Stimulated activated effector memory CD8-positive, alpha-beta T cell treated with anti-CD3 and anti-CD28 coated beads, Interleukin-12 subunit alpha, Interleukin-12 subunit beta, amount 100 ng/mL, for 72 hours (primary cell): ENCODE measurements around the gene CBR1.

Source experiments
- ATAC-seq: fragments of 150-1000 bp; cut with Tn5 transposase; 2 replicates; pipeline ENCODE4 v1.10.0; 2021
- DNase-seq, 2 donors: peaks; one replicate each; pipeline ENCODE4 v3.0.0; 2021 to 2022; ENCODE audit warnings: low spot score in 2 of 2
- H3K27ac Mint-ChIP-seq: one replicate; pipeline ENCODE4 v1.8.0; 2022; ENCODE audit warnings: mild to moderate bottlenecking, mixed read lengths
- H3K36me3 Mint-ChIP-seq: one replicate; pipeline ENCODE4 v1.8.0; 2022; ENCODE audit warnings: mild to moderate bottlenecking, mixed read lengths
- H3K4me1 Mint-ChIP-seq: one replicate; pipeline ENCODE4 v1.8.0; 2022; ENCODE audit warnings: mixed read lengths
- H3K4me3 Mint-ChIP-seq: one replicate; pipeline ENCODE4 v1.8.0; 2022; ENCODE audit warnings: mild to moderate bottlenecking, mixed read lengths
- H3K9me3 Mint-ChIP-seq: one replicate; pipeline ENCODE4 v1.8.0; 2022; ENCODE audit warnings: mixed read lengths

Gene CBR1

DNA sequence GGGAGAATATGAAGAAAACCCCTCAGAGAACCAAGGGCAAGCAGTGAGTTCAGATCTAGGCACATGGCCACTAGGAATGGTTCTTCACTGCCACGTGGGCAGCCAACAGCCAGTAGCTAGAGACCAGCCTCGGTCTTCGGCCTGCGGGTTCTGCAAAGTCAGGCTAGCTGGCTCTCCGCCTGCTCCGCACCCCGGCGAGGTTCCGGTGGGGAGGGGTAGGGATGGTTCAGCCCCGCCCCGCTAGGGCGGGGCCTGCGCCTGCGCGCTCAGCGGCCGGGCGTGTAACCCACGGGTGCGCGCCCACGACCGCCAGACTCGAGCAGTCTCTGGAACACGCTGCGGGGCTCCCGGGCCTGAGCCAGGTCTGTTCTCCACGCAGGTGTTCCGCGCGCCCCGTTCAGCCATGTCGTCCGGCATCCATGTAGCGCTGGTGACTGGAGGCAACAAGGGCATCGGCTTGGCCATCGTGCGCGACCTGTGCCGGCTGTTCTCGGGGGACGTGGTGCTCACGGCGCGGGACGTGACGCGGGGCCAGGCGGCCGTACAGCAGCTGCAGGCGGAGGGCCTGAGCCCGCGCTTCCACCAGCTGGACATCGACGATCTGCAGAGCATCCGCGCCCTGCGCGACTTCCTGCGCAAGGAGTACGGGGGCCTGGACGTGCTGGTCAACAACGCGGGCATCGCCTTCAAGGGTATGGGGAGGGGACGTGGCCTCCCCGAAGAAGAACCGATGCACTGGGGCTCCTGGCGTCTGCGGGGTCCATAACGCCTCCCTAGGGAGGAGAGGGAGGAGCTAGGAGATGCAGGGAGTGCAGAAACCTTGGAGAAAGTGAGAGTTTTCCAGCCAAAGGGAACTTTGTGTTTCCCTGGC, at the start of gene CBR1:
CBR1 (plus strand) TSS at position 312 of the 871 bp plus-strand sequence; CDS start at position 404, 92 bp downstream.
- peaks cover 3% of the 10 kb centered on the region for H3K9me3 Mint-ChIP-seq
- peaks cover 15% of the 10 kb centered on the region for H3K36me3 Mint-ChIP-seq
- peaks cover 44% of the 10 kb centered on the region for H3K4me1 Mint-ChIP-seq
- peak; percentile 78 to 92 for DNase-seq
- H3K27ac Mint-ChIP-seq = peak within 1 kb of the TSS; percentile 92
- peak within 1 kb of the TSS; percentile 90 for H3K4me3 Mint-ChIP-seq
- peak; percentile 99 for ATAC-seq

DNA sequence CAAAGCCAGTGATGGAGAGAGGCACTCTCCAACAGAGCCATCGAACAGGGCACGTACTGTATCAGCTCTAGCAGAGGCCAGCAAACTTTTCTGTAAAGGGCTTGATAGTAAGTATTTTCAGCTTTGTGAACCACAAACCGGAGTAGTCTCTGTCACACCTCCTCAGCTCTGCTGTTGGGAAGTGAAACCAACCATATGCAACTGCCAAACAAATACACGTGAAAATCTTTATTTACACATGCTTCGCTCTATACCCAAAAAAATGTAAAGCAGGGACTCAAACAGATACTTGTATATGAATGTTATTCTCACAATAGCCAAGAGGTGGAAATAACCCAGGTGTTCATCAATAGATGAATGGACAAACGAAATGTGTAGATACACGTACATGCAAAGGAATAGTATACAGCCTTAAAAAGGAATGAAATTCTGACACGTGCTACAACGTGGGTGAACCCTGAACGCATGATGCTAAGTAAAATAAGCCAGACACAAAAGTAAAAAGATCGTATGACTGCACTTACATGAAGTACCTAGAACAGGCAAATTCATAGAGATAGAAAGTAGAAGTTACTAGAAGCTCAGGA, 48.5 kb upstream of the CBR1 start:
- no peaks in the 10 kb centered on the region for H3K36me3 Mint-ChIP-seq
- no peak overlapping the region for H3K27ac Mint-ChIP-seq
- ATAC-seq = no peak
- no peaks in the 10 kb centered on the region for H3K9me3 Mint-ChIP-seq
- no peak for DNase-seq
- H3K4me1 Mint-ChIP-seq = no peaks in the 10 kb centered on the region
- no peak overlapping the region for H3K4me3 Mint-ChIP-seq

DNA sequence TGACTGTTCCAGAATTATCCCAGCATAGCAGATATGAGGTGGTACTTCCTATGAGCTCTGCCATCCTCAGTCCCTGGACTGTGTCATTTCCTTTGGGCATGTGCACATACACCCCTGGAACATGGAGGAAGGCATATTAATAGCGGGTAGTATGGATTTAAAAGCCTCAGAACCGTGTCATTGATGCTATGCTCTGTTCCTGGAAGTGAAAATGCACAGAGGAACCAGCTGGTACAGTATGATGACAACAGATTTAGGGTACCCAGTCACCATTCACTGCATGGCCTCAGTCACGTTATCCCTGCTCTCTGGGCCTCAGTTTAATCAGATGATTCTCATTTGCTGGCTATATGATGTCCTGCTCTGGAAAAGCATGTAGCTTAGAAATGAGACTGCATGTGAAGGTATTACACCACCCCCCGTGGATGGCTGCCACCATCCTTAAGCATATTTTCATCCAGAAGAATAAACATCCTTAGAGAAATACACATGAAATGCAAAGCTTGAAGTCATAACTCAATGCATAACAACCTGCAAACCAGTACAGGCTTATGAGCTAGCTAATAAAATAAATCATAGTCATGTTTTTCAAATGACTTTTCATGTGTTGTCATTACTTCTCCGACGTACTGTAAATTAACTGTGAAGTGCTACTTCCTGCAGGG, 47.3 kb upstream of the CBR1 start:
- Mint-ChIP-seq H3K9me3 (no peaks in the 10 kb centered on the region), H3K27ac (no peak overlapping the region), H3K4me1 (no peaks in the 10 kb centered on the region), H3K36me3 (no peaks in the 10 kb centered on the region), H3K4me3 (no peak overlapping the region)
- no peak for DNase-seq
- ATAC-seq = no peak

DNA sequence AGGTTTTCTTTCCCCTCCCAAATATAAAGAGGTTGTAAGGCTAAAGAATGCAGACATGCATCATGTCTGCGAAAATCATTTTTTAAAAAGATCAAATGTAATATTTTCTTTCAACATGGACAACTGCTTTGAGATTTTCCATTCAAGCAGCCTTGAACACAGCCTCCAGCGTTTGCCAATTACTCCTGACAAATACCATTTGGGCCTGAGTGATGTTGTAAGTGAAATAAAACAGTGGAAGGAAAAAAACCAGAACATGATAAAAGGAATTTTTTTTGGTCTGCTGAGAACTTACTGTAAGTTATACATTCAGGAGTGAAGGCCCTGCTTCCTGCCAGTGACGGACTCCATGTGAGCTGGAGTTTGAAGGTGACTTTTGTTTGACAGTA, 46.7 kb upstream of the CBR1 start:
- Mint-ChIP-seq H3K4me1 (peaks cover under 1% of the 10 kb centered on the region), H3K4me3 (no peak overlapping the region), H3K36me3 (no peaks in the 10 kb centered on the region), H3K9me3 (no peaks in the 10 kb centered on the region), H3K27ac (no peak overlapping the region)
- ATAC-seq = no peak
- no peak for DNase-seq

DNA sequence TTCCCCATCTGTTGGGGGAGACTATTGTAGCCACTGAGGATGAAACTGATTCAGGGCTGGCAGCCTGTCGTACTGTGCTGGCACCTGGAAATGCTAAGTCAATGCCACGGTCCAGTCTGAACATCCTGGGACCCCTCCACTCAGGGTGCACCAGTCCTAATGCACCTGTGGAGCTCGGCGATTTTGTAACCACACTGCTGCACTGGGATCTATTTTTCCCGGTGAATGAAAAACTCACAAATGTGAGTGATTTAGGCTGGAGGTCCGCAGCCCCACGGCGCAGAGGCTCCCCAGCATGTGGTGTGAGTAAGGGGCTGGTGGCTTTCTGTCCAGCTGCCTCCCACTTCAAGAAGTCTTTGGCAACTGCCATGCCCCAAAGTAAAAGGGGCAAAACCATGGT, 45.0 kb upstream of the CBR1 start:
- no peak for ATAC-seq
- Mint-ChIP-seq H3K36me3 (no peaks in the 10 kb centered on the region), H3K27ac (no peak overlapping the region)

DNA sequence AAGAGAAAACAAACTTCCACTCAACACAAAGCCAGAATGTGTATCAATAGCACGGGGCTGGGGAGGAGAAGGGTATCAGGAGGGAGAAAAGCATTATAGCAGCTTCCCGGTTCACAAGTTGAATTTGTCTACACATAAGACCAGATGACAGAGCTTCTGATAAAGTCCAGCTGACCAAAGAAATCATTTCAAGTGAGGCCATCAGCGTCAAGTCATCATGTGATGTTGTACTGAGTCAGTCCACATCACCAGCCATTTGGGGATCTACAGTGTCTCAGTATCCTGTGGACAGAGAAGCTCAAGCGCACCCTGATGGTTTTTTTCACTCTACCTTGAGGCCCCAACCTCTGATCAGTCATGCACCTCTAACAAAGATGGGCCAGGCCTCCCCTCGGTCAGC, 42.5 kb upstream of the CBR1 start:
- Mint-ChIP-seq H3K4me1 (peaks cover 7% of the 10 kb centered on the region), H3K27ac (no peak overlapping the region), H3K36me3 (no peaks in the 10 kb centered on the region), H3K4me3 (no peak overlapping the region), H3K9me3 (no peaks in the 10 kb centered on the region)
- no peak for DNase-seq
- no peak for ATAC-seq

More for the DNA sequence above, 45.0 kb upstream of the CBR1 start:
- DNase-seq = no peak
- H3K9me3 Mint-ChIP-seq = no peaks in the 10 kb centered on the region
- peaks cover 7% of the 10 kb centered on the region for H3K4me1 Mint-ChIP-seq
- no peak overlapping the region for H3K4me3 Mint-ChIP-seq

DNA sequence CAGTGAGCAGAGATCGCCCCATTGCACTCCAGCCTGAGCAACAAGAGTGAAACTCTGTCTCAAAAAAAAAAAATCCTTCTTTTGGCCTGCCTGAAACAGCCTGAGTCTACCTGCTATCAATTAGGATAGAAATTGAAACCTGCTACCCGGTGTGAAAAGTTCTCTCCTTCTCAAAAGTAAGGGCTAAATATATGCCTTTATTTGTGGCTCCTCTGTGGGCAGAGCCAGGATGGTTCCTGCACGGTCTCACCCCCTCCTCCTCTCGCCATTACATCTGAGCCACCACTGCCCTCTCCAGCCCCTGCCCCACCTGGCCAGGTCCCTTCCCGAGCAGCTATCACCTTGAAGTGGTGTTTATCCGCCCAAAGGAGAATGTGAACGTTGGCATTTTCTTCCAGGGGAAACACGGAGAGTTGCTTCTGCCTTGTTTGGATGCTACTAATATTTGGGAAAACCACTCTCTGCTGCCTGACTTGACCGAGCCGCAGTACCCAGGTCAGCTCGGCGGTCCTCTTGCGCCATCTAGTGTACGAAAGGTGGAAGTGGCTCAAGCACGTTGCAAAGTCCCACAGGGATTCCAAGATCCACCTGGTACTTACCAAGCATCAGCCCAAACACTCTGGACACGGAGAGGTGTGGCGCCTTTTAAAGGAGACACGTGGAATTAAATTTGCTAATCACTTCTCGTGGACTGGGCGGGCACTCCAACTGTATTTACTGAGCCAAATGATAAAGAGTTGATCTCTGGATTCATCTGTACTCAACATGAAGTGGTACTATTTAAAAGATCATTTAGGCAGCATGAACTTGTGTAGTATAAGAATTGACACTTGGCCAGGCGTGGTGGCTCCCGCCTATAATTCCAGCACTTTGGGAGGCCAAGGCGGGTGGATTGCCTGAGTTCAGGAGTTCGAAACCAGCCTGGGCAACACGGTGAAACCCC, 41.4 kb upstream of the CBR1 start:
- H3K27ac Mint-ChIP-seq = no peak overlapping the region
- H3K4me1 Mint-ChIP-seq = peaks cover 7% of the 10 kb centered on the region
- H3K4me3 Mint-ChIP-seq = no peak overlapping the region
- no peaks in the 10 kb centered on the region for H3K36me3 Mint-ChIP-seq
- ATAC-seq (peak; percentile 82), DNase-seq (peak; percentile 58 to 80)
- H3K9me3 Mint-ChIP-seq = no peaks in the 10 kb centered on the region

DNA sequence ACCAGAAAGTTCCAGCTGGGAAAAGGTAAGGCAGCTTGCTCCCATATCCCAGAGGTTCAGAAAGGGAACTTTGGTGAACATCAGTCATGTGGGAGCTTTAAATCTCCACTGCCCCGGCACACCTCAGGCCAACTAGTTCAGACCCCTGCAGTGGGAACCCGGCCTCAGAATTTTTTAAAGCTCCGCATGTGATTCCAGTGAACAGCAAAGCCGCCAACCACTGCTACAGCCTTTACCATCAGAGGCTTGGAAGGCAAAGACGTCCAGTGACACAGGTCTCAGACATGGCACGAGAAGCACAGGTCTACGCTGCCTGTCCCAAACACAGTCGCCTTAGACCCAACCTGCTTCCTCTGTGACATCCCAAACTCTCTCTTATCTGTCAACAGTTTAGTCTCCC, 40.5 kb upstream of the CBR1 start:
- no peaks in the 10 kb centered on the region for H3K36me3 Mint-ChIP-seq
- no peak overlapping the region for H3K27ac Mint-ChIP-seq

DNA sequence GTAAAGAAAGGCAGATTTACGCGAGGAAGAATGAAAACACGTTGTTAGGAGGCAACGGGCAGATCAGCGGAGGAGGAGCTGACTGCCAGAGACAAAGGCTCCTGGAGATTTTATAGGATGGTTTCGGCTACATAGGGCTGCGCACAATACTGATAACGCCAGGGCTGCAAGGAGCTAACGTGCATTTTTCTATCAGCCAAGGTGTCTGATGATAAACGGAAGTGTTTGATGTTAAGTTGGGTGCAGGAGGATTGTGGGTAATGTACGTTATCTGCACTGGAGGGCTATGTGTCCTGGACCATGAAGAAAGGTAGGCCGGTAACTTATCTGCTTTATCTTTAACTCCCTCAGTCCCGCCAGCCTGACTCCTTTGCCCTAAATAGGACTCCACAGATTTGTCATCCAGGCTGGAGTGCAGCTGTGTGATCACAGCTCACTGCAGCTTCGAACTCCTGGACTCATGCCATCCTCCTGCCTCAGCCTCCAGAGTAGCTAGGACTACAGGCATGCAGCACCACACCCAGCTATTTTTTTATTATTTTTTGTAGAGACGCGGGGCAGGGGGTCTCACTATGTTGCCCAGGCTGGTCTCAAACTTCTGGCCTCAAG, 39.1 kb upstream of the CBR1 start:
- H3K27ac Mint-ChIP-seq = no peak overlapping the region
- ATAC-seq = no peak

More for the DNA sequence above, 40.5 kb upstream of the CBR1 start:
- Mint-ChIP-seq H3K9me3 (no peaks in the 10 kb centered on the region), H3K4me1 (peaks cover 7% of the 10 kb centered on the region), H3K4me3 (no peak overlapping the region)
- DNase-seq (no peak), ATAC-seq (no peak)

DNA sequence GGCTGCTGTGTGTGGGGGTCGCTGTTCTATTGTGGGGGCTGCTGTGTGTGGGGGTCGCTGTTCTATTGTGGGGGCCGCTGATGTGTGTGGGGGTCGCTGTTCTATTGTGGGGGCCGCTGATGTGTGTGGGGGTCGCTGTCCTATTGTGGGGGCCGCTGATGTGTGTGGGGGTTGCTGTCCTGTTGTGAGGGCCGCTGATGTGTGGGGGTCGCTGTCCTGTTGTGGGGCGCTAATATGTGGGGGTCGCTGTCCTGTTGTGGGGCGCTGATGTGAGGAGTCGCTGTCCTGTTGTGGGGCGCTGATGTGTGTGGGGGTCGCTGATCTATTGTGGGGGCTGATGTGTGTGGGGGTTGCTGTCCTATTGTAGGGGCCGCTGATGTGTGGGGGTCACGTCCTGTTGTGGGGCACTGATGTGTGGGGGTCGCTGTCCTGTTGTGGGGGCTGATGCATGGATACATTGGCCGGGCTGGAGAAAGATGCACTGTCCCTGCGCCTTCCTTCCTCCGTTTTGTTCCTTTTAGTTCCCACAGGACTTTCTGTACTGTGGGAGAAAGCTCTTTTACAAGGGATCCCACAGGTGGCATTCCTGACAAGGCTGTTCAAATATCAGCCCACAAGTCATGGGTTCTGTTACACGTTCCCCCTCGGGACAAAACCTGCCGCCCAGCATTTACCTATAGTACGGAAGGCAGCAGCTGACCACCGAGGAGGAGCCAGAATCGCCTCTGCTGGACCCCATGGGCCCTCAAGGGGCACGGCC, 37.0 kb upstream of the CBR1 start:
- ATAC-seq (no peak), DNase-seq (no peak)
- H3K4me3 Mint-ChIP-seq = no peak overlapping the region
- H3K4me1 Mint-ChIP-seq = peaks cover 7% of the 10 kb centered on the region
- peaks cover 31% of the 10 kb centered on the region for H3K36me3 Mint-ChIP-seq
- no peak overlapping the region for H3K27ac Mint-ChIP-seq
- no peaks in the 10 kb centered on the region for H3K9me3 Mint-ChIP-seq

More for the DNA sequence above, 39.1 kb upstream of the CBR1 start:
- no peaks in the 10 kb centered on the region for H3K9me3 Mint-ChIP-seq
- H3K36me3 Mint-ChIP-seq = peaks cover 9% of the 10 kb centered on the region
- no peak overlapping the region for H3K4me3 Mint-ChIP-seq
- H3K4me1 Mint-ChIP-seq = peaks cover 7% of the 10 kb centered on the region
- no peak for DNase-seq

DNA sequence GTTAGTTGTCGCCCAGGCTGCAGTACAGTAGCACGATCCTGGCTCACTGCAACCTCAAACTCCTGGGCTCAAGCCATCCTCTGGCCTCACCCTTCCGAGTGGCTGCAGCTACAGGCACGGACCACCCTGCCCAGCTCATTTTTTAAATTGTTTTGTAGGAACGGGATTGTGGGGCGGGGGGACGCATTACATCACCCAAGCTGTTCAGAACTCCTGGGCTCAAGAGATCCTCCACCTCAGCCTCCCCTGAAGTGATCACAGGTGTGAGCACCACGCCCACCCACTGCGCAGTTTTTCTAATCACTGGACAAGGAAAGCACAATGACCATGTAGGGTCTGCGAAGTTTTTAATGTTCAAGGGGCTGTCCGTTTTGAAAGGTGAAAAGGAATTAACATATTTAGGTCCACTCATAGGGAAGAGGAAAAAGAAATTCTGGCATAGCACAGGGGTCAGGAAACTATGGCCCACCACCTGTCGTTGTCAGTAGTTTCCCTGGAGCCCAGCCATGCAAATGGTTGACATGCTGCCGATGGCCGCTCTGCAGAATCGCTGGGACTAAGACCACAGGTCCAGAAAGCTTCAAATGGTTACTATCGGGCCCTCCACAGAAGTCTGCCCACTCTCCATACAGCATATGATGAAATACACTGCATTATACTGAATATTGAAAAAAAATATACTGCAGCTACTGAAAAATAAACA, 35.5 kb upstream of the CBR1 start:
- DNase-seq = no peak
- Mint-ChIP-seq H3K9me3 (no peaks in the 10 kb centered on the region), H3K4me3 (no peak overlapping the region), H3K27ac (no peak overlapping the region), H3K4me1 (no peaks in the 10 kb centered on the region), H3K36me3 (peaks cover 46% of the 10 kb centered on the region)
- ATAC-seq = no peak

DNA sequence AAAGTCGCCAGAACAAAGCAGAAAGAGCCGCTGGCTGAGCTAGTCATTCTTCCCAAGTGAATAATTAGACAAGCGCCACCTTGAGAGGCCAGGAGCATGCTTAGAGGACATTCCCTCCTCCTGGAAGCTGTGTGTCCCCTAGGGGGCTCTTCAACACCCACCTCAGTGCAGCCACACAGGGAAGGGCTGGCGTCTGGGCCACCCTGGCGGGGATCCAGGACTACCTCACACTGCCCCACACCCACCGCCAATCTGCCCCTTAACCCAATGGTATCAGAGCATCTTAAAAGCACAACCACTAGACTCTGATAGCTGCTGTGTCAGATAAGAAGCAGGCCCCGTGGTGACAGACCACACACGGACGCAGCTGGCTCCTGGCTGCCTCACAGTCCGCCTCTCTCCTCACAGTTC, 34.4 kb upstream of the CBR1 start:
- Mint-ChIP-seq H3K36me3 (peaks cover 56% of the 10 kb centered on the region), H3K4me3 (no peak overlapping the region), H3K9me3 (no peaks in the 10 kb centered on the region), H3K4me1 (no peaks in the 10 kb centered on the region), H3K27ac (peak overlapping the region; percentile 23)
- no peak for DNase-seq
- ATAC-seq = no peak

DNA sequence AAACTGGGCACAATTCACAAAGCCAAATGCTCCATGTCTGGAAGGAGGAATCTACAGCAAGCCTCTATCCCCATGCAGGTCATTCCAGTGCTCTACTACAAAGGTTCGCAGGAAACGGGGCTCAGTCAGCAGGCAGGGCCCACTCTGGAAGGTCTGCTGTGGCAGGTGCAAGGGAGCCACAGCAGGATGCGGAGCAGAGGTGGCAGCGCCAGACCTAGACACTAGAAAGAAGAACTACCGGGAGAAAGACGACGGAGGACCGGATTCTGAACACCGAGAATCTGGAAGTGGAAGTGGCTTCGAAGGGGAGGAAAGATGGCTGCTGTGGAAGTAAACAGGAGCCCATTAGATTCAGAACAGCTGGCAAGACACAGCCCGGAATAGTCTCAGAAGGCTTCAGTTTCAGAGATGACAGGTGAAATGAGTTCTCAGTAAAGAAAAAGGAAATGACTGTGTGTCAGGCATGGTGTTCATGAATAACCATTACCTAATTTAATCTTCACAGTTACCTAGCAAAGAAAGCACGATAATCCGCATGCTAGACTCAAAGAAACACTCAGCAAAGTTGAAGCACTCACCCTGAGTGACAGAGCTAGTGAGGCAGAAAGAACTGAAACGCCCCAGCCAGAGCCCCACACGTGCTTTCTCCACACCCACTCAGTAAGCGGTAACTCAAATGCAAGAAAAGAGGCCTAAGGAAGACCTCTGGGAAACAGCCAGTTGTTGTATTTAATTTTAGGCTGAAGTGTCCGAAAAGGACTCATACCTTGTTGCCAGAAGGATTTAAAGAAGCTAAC, 30.9 kb upstream of the CBR1 start:
- ATAC-seq (no peak), DNase-seq (no peak)
- no peaks in the 10 kb centered on the region for H3K9me3 Mint-ChIP-seq
- H3K27ac Mint-ChIP-seq = peak overlapping the region; percentile 26
- no peaks in the 10 kb centered on the region for H3K4me1 Mint-ChIP-seq
- no peak overlapping the region for H3K4me3 Mint-ChIP-seq
- H3K36me3 Mint-ChIP-seq = peaks cover 92% of the 10 kb centered on the region
